ENCODE results near the gene KLKB1.

- TF ChIP-seq FOS (IDR thresholded peaks at IDR 0.05; ENCODE audit: borderline replicate concordance, insufficient read depth, low read length) (no peak), EZH2 (IDR thresholded peaks at IDR 0.05; ENCODE audit: borderline replicate concordance, low read depth, low read length, severe bottlenecking) (no peak), POLR2A (IDR thresholded peaks at IDR 0.05; ENCODE audit: low read depth, low read length) (no peak), GATA2 (IDR thresholded peaks at IDR 0.05; ENCODE audit: insufficient read depth, insufficient read length, low read depth, low read length) (no peak), POLR2AphosphoS5 (IDR thresholded peaks at IDR 0.05; ENCODE audit: insufficient read depth, low read depth, low read length) (no peak), JUN (IDR thresholded peaks at IDR 0.05; ENCODE audit: borderline replicate concordance, insufficient read depth, insufficient read length, low read depth) (no peak)
- TF ChIP-seq, protein P1, sequence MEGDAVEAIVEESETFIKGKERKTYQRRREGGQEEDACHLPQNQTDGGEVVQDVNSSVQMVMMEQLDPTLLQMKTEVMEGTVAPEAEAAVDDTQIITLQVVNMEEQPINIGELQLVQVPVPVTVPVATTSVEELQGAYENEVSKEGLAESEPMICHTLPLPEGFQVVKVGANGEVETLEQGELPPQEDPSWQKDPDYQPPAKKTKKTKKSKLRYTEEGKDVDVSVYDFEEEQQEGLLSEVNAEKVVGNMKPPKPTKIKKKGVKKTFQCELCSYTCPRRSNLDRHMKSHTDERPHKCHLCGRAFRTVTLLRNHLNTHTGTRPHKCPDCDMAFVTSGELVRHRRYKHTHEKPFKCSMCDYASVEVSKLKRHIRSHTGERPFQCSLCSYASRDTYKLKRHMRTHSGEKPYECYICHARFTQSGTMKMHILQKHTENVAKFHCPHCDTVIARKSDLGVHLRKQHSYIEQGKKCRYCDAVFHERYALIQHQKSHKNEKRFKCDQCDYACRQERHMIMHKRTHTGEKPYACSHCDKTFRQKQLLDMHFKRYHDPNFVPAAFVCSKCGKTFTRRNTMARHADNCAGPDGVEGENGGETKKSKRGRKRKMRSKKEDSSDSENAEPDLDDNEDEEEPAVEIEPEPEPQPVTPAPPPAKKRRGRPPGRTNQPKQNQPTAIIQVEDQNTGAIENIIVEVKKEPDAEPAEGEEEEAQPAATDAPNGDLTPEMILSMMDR (IDR thresholded peaks at IDR 0.05; ENCODE audit: extremely low read depth in 1 of 2, insufficient read depth in 1 of 2, low read depth in 1 of 2, low read length in 2 of 2), result no peak
- TF ChIP-seq, protein P2, sequence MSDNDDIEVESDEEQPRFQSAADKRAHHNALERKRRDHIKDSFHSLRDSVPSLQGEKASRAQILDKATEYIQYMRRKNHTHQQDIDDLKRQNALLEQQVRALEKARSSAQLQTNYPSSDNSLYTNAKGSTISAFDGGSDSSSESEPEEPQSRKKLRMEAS (IDR thresholded peaks at IDR 0.05; ENCODE audit: insufficient read depth, insufficient read length), result no peak
Measured at GRCh38 chr4:186240848-186241491, 13.7 kb downstream of the KLKB1 start.

Data from endothelial cell of umbilical vein (primary cell).